M059J (cell line): ENCODE measurements around the gene ZFP69B. TPM values are rescaled to one million over a fixed set of nuclear protein-coding genes. Genes with fewer than 3 reads are reported as not detected.

Source experiments
- total RNA-seq: library from RNA; depleted of rRNA; stranded (reverse); fragments of >200 nt; shearing (Covaris generic); gene quantifications from 2 replicates; pipeline ENCODE4 v1.2.3, GENCODE V29; 2014; rRNA removed

The ZFP69B gene
- total RNA-seq, 1 experiment from 2014 or later: 2.5 TPM

Other genes with a start within 250 kb of the ZFP69B start
- not detected in 2 replicates for gene TMCO2, start 202.5 kb upstream of the ZFP69B start, total RNA-seq
- 88.3 and 109 TPM in 2 replicates for gene ZMPSTE24, start 192.2 kb upstream of the ZFP69B start, total RNA-seq
- gene COL9A2, start 133.2 kb upstream of the ZFP69B start, total RNA-seq: 2.8 and 11.1 TPM in 2 replicates
- gene SMAP2, start 76.7 kb upstream of the ZFP69B start, total RNA-seq: 33.1 and 35.4 TPM in 2 replicates
- 3.6 and 4.4 TPM in 2 replicates for gene ZFP69, start 26.8 kb downstream of the ZFP69B start, total RNA-seq
- gene EXO5, start 58.3 kb downstream of the ZFP69B start, total RNA-seq: 13.8 and 15.9 TPM in 2 replicates
- 6.6 and 7.4 TPM in 2 replicates for gene ZNF684, start 81.2 kb downstream of the ZFP69B start, total RNA-seq
- 0.64 and 1.6 TPM in 2 replicates for gene RIMS3, start 215.2 kb downstream of the ZFP69B start, total RNA-seq
- 24.9 and 38.1 TPM in 2 replicates for gene NFYC, start 241.2 kb downstream of the ZFP69B start, total RNA-seq